Caco-2 (cell line): ENCODE measurements around the gene CFAP69. TPM values are rescaled to one million over a fixed set of nuclear protein-coding genes. Genes with fewer than 3 reads are reported as not detected.
A peak's percentile ranks its signal among the peaks of the same experiment; 100 is the strongest.

Experiments
- BruUV-seq: library from RNA; stranded (reverse); fragments of 400-500 nt; replicated peaks from 2 replicates; lab custom pipeline; 2021; lab: Mats Ljungman, UMichigan
- CTCF ChIA-PET: fragments of 300-600 bp; sonication (Branson Sonifier 250); formaldehyde crosslinking; loops from one replicate; lab custom pipeline; 2022; ENCODE audit warnings: antibody characterized with exemption; lab: Charles Lee
- POLR2A ChIA-PET: fragments of 300-600 bp; sonication (Branson Sonifier 250); formaldehyde crosslinking; loops from one replicate; lab custom pipeline; 2022; ENCODE audit warnings: antibody characterized with exemption; lab: Charles Lee
- DNase-seq, 2 experiments: peaks; one replicate each; pipeline versions ENCODE4 v3.0.0 to v3.0.0-alpha.2; 2020 to 2022
- H3K27me3 ChIP-seq: replicated peaks from 2 replicates; pipeline ENCODE4 v1.6.0; 2011; ENCODE audit warnings: low read length; ENCODE audit not compliant: control insufficient read depth, insufficient read depth
- H3K36me3 ChIP-seq: 2 replicates; pipeline ENCODE4 v1.5.1; 2011; ENCODE audit warnings: low read length; ENCODE audit not compliant: control insufficient read depth, insufficient read depth
- H3K4me1 ChIP-seq: fragments of 250-450 bp; sonication (Bioruptor Pico); 2 replicates; pipeline ENCODE4 v1.5.1; 2020; ENCODE audit warnings: mild to moderate bottlenecking
- H3K4me3 ChIP-seq: 2 replicates; pipeline ENCODE4 v1.5.1; 2011; ENCODE audit warnings: low read depth, mild to moderate bottlenecking, control low read depth, low read length
- H3K9me3 ChIP-seq: fragments of 250-450 bp; sonication (Bioruptor Pico); 2 replicates; pipeline ENCODE4 v1.5.1; 2020; ENCODE audit warnings: mild to moderate bottlenecking, moderate library complexity
- H3K27ac Mint-ChIP-seq: one replicate; pipeline ENCODE4 v1.8.0; 2022; ENCODE audit warnings: mixed read lengths; ENCODE audit not compliant: unreplicated experiment
- H3K27me3 Mint-ChIP-seq: one replicate; pipeline ENCODE4 v1.8.0; 2022; ENCODE audit warnings: mixed read lengths; ENCODE audit not compliant: insufficient read depth, unreplicated experiment
- H3K36me3 Mint-ChIP-seq: one replicate; pipeline ENCODE4 v1.8.0; 2022; ENCODE audit warnings: mild to moderate bottlenecking, mixed read lengths; ENCODE audit not compliant: insufficient read depth, unreplicated experiment
- H3K4me1 Mint-ChIP-seq: one replicate; pipeline ENCODE4 v1.8.0; 2022; ENCODE audit warnings: low read depth, mixed read lengths; ENCODE audit not compliant: unreplicated experiment
- H3K4me3 Mint-ChIP-seq: one replicate; pipeline ENCODE4 v1.8.0; 2022; ENCODE audit warnings: mild to moderate bottlenecking, moderate library complexity, mixed read lengths; ENCODE audit not compliant: unreplicated experiment
- H3K9me3 Mint-ChIP-seq: one replicate; pipeline ENCODE4 v1.8.0; 2022; ENCODE audit warnings: mixed read lengths; ENCODE audit not compliant: unreplicated experiment
- intact Hi-C: fragments of 100-400 bp; cut with micrococcal nuclease; formaldehyde crosslinking; loops from one replicate; pipeline ENCODE4 v1.10.0; 2022; ENCODE audit not compliant: unreplicated experiment
- total RNA-seq: library from RNA; stranded (reverse); gene quantifications from 2 replicates; pipeline ENCODE4 v1.2.3, GENCODE V29; 2022
- TF ChIP-seq, protein P1 (sequence below), 2 experiments: fragments of 200-600 bp in 1 of 2; IDR thresholded peaks; 1 replicate in 1 of 2; 2 replicates in 1 of 2; pipeline versions ENCODE4 v1.5.1 to v1.8.0; 2011 to 2022; ENCODE audit warnings: antibody characterized with exemption in 1 of 2, control low read depth in 1 of 2, inconsistent platforms in 1 of 2, low read depth in 1 of 2, low read length in 1 of 2, mild to moderate bottlenecking in 1 of 2, moderate library complexity in 1 of 2; ENCODE audit not compliant: insufficient read depth in 1 of 2, severe bottlenecking in 1 of 2, unreplicated experiment in 1 of 2

The CFAP69 gene
- total RNA-seq, 1 experiment from 2014 or later, result 4.8 TPM

DNA sequence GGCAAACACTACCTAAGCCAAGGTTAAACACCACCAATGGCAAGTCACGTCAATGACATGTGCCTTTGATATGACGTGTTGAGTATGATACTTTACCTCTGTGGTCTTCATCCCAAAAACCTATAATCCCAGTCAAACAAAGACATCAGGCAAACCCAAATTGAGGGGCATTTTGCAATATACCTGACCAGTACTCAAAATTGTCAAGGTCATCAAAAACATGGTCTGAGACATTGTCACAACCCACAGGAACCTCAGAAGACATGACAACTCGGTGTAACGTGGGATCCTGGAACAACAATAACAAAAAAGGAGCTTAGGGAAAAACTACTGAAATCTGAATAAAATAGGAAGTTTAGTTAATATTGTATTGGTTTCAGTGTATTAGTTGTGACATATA is 68.9 kb downstream of the CFAP69 start:
- POLR2A ChIA-PET, result no interaction called here
- no peaks in the 10 kb centered on the region for H3K9me3 Mint-ChIP-seq
- CTCF ChIA-PET, result interaction anchor here (0.5 kb wide), 1 partner anchor 114 kb away, joined by 5 read pairs; no protein-coding TSS in a partner anchor

DNA sequence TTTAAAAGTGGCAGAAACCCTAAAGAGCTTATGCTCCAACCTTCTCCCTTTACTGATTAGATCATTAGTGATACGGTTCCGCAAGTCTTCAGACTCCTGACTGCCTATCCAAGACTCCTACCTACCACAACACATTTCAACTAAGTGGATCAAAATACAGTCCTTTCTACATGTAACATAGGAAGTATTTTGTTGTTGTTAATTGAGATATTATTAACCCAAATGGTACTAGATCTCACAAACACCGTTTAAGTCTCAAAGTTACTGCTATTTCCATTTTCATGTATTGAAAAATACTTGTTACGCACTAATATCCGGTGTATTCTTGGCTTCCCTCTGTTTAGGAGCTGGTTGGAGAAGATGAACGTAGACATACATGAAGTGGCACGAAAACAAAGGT is 75.0 kb downstream of the CFAP69 start:
- ChIA-PET POLR2A (no interaction called here), CTCF (no interaction called here)
- DNase-seq, result no peak
- peaks cover 8% of the 10 kb centered on the region; the same call in 1 of the 2 replicates for H3K4me1 ChIP-seq
- H3K4me3 Mint-ChIP-seq, result peak overlapping the region; percentile 87
- no peak overlapping the region for H3K4me3 ChIP-seq
- no peaks in the 10 kb centered on the region for H3K9me3 Mint-ChIP-seq
- TF ChIP-seq, protein P1, sequence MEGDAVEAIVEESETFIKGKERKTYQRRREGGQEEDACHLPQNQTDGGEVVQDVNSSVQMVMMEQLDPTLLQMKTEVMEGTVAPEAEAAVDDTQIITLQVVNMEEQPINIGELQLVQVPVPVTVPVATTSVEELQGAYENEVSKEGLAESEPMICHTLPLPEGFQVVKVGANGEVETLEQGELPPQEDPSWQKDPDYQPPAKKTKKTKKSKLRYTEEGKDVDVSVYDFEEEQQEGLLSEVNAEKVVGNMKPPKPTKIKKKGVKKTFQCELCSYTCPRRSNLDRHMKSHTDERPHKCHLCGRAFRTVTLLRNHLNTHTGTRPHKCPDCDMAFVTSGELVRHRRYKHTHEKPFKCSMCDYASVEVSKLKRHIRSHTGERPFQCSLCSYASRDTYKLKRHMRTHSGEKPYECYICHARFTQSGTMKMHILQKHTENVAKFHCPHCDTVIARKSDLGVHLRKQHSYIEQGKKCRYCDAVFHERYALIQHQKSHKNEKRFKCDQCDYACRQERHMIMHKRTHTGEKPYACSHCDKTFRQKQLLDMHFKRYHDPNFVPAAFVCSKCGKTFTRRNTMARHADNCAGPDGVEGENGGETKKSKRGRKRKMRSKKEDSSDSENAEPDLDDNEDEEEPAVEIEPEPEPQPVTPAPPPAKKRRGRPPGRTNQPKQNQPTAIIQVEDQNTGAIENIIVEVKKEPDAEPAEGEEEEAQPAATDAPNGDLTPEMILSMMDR (IDR thresholded peaks at IDR 0.05; ENCODE audit: insufficient read depth in 1 of 2, low read depth in 1 of 2, low read length in 1 of 2, severe bottlenecking in 1 of 2, unreplicated experiment in 1 of 2), result no peak
- H3K9me3 ChIP-seq, result no peaks in the 10 kb centered on the region
- intact Hi-C loops, result no loop called here
- no TSS peak for BruUV-seq
- H3K36me3 Mint-ChIP-seq, result no peaks in the 10 kb centered on the region
- H3K4me1 Mint-ChIP-seq, result peaks cover 7% of the 10 kb centered on the region
- H3K27me3 ChIP-seq, result no peaks in the 10 kb centered on the region
- H3K27ac Mint-ChIP-seq, result no peak overlapping the region
- H3K27me3 Mint-ChIP-seq, result peaks cover 25% of the 10 kb centered on the region
- no peaks in the 10 kb centered on the region for H3K36me3 ChIP-seq

More for the DNA sequence above, 68.9 kb downstream of the CFAP69 start:
- Mint-ChIP-seq H3K27me3 (no peaks in the 10 kb centered on the region), H3K36me3 (no peaks in the 10 kb centered on the region), H3K4me1 (no peaks in the 10 kb centered on the region), H3K4me3 (no peak overlapping the region), H3K27ac (no peak overlapping the region)
- no peaks in the 10 kb centered on the region for H3K36me3 ChIP-seq
- H3K27me3 ChIP-seq, result no peaks in the 10 kb centered on the region
- no TSS peak for BruUV-seq
- TF ChIP-seq, protein P1 (IDR thresholded peaks at IDR 0.05; ENCODE audit: insufficient read depth in 1 of 2, low read depth in 1 of 2, low read length in 1 of 2, severe bottlenecking in 1 of 2, unreplicated experiment in 1 of 2), result no peak
- no peaks in the 10 kb centered on the region for H3K4me1 ChIP-seq
- H3K4me3 ChIP-seq, result no peak overlapping the region
- H3K9me3 ChIP-seq, result no peaks in the 10 kb centered on the region
- intact Hi-C loops, result no loop called here
- no peak for DNase-seq

DNA sequence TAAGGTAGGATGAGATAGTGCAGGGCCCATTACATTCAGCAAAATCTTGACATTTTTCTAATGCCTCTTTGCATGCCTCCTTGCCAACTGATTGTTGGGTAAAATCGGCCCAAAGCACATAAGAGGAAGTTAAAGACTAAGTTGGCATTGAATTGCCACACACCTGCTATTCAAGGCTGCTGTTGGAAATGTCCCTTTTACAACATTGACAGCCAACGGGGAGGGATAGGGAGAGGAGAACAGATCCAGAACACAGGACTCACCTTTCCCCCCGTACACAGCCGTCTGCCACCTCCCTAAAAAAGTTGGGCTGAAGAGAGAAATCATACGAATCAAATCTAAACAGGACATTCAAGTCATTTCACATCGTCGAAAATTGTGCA is 75.4 kb downstream of the CFAP69 start:
- H3K27me3 Mint-ChIP-seq, result peaks cover 25% of the 10 kb centered on the region
- peak overlapping the region; percentile 87 for H3K4me3 Mint-ChIP-seq
- BruUV-seq, result no TSS peak
- CTCF ChIA-PET, result no interaction called here
- H3K36me3 Mint-ChIP-seq, result no peaks in the 10 kb centered on the region
- no peak overlapping the region for H3K27ac Mint-ChIP-seq
- TF ChIP-seq, protein P1 (IDR thresholded peaks at IDR 0.05; ENCODE audit: insufficient read depth in 1 of 2, low read depth in 1 of 2, low read length in 1 of 2, severe bottlenecking in 1 of 2, unreplicated experiment in 1 of 2), result no peak
- POLR2A ChIA-PET, result no interaction called here
- no peaks in the 10 kb centered on the region for H3K36me3 ChIP-seq
- peak overlapping the region; percentile 35; the same call in 1 of the 2 replicates for H3K4me3 ChIP-seq
- intact Hi-C loops, result no loop called here
- peaks cover 8% of the 10 kb centered on the region; the same call in 1 of the 2 replicates for H3K4me1 ChIP-seq
- H3K27me3 ChIP-seq, result no peaks in the 10 kb centered on the region
- H3K9me3 Mint-ChIP-seq, result no peaks in the 10 kb centered on the region
- H3K9me3 ChIP-seq, result no peaks in the 10 kb centered on the region
- H3K4me1 Mint-ChIP-seq, result peaks cover 7% of the 10 kb centered on the region
- DNase-seq, result no peak
